ENCODE data around the gene ATP6V1A.

The ATP6V1A gene

DNA sequence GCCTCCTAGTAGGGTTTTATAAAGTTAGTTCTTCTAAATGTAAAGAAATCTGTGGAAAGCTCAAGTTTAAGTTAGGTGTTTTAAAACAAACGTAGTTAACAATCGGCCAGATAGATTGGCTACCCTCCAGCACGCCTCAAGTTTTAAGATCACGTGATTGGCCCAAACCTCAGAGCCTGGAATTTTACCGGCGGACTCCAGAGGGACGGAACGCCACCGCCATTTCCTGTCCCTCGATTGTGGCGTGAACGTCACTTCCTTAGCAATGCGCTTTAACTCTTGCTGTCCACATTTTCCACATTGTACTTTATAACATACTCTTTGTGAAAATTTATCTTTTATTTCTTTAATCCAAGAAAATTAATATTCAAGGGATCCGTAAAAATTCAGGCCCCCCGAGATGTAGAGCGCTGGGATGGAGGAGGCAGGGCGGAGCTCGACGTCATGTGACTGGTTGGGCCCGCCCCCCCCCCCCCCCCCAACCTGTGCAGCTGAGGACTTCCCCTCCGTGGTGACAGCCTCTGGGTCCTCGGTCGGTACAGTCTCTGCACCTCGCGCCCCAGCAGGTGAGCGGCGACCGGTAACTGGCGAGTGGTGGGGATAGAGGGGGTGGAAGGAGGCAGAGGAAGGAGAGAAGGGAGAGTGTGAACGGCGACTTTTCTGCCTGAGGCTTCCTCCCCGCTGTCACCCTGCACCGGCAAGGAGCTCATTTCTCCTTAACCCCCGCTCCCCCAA lies at the start of gene ATP6V1A:
Gene ATP6V1A, plus strand, starts transcription at position 488 of the 735 bp plus-strand sequence. CDS start 31,719 bp downstream, outside the sequence.
- peak; percentile 50 to 55 for ATAC-seq

GRCh38 chr3:113697500-113698090 lies 49.2 kb upstream of the ATP6V1A start:
- ATAC-seq: no peak

- no peak for ATAC-seq
Observed at GRCh38 chr3:113698213-113698742, 48.6 kb upstream of the ATP6V1A start.

GRCh38 chr3:113698956-113699355 lies 47.9 kb upstream of the ATP6V1A start:
- ATAC-seq: no peak

DNA sequence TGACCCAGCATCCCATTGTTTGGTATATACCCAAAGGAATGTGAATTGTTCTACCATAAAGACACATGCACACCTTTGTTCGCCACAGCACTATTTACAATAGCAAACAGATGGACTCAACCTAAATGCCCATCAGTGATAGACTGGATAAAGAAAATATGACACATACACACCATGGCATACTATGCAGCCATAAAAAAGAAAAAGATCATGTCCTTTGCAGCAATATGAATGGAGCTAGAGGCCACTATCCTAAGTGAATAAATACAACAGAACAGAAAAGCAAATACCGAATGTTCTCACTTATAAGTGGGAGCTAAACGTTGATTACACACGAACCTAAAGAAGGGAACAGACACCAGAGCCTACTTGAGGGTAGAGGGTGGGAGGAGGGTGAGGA lies 39.0 kb upstream of the ATP6V1A start:
- no peak for ATAC-seq

DNA sequence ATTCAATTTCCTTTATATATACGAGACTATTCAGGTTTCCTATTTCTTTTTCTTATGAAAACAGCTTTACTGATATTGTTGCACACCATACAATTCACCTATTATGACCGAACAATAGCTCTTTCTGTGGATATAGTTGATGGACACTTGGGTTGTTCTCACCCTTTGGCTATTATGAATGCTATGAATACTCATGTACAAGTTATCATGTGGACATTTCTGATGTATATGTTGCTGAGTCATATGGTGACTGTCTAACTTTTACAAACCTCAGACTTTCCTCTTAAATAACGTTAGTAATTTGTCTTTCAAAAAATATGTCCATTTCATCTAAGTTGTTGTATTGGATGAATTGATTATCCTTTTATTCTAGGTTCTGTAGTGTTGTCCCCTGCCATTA lies 34.7 kb upstream of the ATP6V1A start:
- ATAC-seq: peak in 1 of 2 donors; percentile 41

DNA sequence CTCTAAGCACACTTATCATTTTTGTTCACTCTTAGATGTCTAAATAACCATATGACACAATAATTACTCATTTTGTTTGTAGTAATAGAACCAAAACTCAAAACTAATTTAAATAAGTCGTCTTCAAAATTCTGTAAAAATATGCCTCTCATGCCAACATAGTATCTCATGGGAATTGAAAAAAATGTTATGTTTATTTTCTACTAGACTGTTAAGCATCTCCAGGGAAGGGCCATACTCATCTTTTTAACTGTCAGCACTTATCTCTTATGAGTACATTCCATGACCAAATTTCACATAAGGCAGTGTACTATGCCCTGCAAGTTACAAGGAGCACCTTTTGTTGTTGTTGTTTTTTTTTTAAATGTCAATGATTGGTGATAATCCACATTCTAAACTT lies 32.1 kb upstream of the ATP6V1A start:
- no peak for ATAC-seq

DNA sequence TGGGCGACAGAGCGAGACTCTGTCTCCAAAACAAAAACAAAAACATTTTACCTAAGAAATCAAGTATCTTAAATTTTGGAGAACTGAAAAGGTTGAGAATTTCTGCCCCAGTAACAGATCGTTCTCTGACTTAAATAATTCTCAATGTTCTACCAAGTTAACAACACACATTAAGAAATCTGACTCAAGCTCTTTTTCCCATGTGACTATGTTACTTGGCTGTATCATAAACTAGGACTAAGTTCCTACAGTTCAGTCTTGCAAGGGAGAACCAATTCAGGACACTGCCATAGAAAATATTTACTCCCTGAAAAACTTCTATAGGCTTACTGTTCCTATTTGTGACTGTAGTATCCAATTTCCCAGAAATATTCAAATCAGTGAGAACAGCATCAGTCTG lies 29.5 kb upstream of the ATP6V1A start:
- no peak for ATAC-seq

- ATAC-seq: peak; percentile 97 to 98
Observed at GRCh38 chr3:113717818-113718217, 29.0 kb upstream of the ATP6V1A start.

DNA sequence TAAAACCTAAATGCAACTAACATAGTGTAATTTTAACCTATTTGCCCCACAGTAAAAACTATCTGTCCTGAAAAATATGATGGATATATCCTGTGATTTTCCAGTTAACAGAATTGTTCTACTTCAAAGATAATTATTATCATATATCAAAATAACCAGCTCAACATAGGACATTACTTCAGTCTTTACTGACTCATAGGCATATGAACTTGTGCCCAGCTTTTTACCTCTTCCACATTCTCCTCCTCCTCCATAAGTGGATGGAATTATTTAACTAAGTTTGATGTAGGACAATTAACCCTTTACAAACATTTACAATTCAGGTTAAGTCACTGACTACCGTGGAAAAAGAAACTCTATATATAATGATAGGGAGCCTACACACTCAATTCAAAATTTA lies 27.5 kb upstream of the ATP6V1A start:
- ATAC-seq: no peak

DNA sequence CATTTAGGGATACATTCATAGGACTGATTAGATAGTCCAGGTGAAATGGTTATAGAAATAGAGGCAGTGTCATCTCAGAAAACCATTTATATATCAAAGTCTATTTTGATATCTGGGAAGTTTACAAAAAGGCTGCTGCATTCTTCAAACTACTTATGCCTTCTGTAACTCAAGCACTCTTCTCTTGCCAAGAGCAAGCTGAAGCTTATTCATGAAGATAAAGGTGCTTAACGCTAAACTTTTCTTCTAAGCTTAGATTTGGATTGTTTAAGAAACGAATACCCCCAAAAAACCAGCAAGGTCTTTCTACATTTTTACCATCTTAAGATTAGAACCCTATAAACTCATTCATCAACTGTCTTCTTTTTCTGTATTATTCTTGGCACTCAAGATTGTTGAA lies 27.1 kb upstream of the ATP6V1A start:
- no peak for ATAC-seq

DNA sequence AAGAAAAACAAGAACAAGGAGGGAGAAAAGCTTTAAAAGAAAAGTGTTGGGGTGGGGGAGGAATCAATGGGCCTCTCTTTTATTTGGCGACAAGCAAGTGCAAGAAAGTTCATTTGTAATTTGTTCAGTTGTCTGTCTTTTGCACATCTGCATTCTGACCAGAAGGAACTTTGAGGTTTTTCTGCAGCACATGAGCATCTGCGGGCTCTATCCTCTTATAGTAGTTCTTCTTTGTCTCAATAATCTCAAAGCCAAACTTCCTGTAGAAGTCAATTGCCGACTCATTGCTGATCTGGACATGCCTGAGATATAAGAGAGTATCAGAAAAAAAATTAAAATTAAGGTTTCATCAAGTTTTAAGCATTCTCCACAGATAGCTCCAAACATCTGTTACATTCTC lies 25.2 kb upstream of the ATP6V1A start:
- ATAC-seq: no peak

DNA sequence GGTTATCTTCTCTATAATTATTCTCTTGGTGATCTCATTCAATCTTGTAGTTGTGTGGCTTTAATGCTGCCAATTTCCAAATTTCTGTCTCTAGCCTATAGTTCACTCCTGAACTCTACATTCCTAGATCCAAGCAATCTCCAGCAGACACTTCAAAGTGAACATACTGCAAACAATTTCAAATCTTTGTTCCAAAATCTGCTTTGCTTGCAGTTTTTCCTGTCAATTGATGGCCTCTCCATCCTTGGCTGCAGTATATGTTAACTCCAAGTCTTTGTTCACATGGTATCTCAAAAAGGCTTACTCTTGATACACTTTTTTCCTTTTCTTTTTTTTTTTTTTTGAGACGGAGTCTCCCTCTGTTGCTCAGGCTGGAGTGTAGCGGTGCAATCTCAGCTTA lies 18.2 kb upstream of the ATP6V1A start:
- no peak for ATAC-seq

DNA sequence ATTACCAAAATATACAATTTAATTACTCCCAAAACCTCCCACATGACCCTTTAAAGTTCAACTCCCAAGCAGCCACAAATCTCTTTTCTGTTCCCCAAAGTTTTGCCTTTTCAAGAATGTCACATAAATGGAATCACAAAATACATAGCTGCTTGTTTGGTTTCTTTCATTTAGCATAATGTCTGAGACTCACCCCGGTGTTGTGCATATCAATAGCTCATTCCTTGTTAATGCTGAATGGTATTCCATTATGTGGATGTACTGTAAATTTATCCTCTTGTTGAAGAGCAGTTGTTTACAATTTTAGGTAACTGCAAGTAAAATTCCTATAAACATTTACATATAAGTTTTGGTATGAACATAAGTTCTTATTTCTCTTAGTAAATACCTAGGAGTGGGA lies 16.3 kb upstream of the ATP6V1A start:
- ATAC-seq: no peak

- ATAC-seq: no peak
Observed at GRCh38 chr3:113731694-113732093, 15.1 kb upstream of the ATP6V1A start.

- peak; percentile 64 to 69 for ATAC-seq
Observed at GRCh38 chr3:113736548-113737089, 10.2 kb upstream of the ATP6V1A start.

GRCh38 chr3:113741086-113741485 lies 5.7 kb upstream of the ATP6V1A start:
- ATAC-seq: no peak

- no peak for ATAC-seq
Observed at GRCh38 chr3:113741620-113742019, 5.2 kb upstream of the ATP6V1A start.

DNA sequence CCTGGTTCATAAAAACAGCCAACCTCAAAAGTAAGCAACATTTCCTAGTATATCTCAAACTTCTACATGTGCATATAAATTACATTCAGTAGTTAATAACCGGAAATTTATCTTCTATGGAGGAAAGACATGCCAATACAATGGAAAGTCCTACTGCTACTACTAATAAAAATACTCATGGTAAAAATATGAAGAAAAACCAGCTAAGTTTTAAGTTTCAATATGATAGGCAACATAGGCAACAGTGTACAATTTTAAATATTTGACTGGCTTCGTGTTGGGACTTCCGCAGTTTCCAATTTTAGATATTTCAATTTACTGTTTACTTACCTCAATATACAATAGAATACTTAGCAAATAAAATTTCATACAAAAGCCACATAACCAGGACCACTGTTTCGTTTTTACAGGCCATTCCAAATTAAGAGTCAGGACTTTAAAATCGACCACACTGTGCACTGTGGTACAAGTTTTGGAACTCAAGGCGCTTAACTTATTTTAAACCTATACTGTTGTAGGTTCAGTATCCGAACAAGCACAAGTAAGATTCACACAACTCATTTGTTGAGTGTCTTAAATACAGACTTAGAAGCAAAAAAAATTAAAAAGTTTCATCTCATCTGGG lies 3.7 kb upstream of the ATP6V1A start:
- no peak for ATAC-seq

- ATAC-seq: peak; percentile 70 to 75
Observed at GRCh38 chr3:113744941-113745755, 1.7 kb upstream of the ATP6V1A start.

- peak; percentile 65 to 70 for ATAC-seq
Observed at GRCh38 chr3:113745756-113746547, 883 bp upstream of the ATP6V1A start, which contains the start of gene NAA50. Gene NAA50, minus strand, starts transcription at chr3:113746249. Its CDS starts 300 bp downstream, at chr3:113745949.
